Endothelial cell (in vitro differentiated cells): ENCODE results near the gene DNMT3A. TPM values are rescaled to one million over a fixed set of nuclear protein-coding genes. Genes with fewer than 3 reads are reported as not detected.

Experiments
- DNase-seq: peaks from one replicate; pipeline ENCODE4 v3.0.0; 2021; ENCODE audit warnings: low spot score
- H3K27ac Mint-ChIP-seq: one replicate; pipeline ENCODE4 v1.8.0; 2021; ENCODE audit warnings: mixed read lengths, inconsistent platforms; ENCODE audit not compliant: unreplicated experiment
- H3K27me3 Mint-ChIP-seq: one replicate; pipeline ENCODE4 v1.8.0; 2021; ENCODE audit warnings: mild to moderate bottlenecking, moderate library complexity, mixed read lengths, inconsistent platforms; ENCODE audit not compliant: unreplicated experiment
- H3K36me3 Mint-ChIP-seq: one replicate; pipeline ENCODE4 v1.8.0; 2021; ENCODE audit warnings: mild to moderate bottlenecking, low read depth, mixed read lengths, inconsistent platforms; ENCODE audit not compliant: unreplicated experiment
- H3K4me1 Mint-ChIP-seq: one replicate; pipeline ENCODE4 v1.8.0; 2021; ENCODE audit warnings: mild to moderate bottlenecking, mixed read lengths, inconsistent platforms; ENCODE audit not compliant: unreplicated experiment
- H3K4me3 Mint-ChIP-seq: one replicate; pipeline ENCODE4 v1.8.0; 2021; ENCODE audit warnings: mild to moderate bottlenecking, mixed read lengths, inconsistent platforms; ENCODE audit not compliant: unreplicated experiment
- H3K9me3 Mint-ChIP-seq: one replicate; pipeline ENCODE4 v1.8.0; 2021; ENCODE audit warnings: mixed read lengths, inconsistent platforms; ENCODE audit not compliant: unreplicated experiment
- CTCF ChIP-seq: fragments of 200-600 bp; sonication (generic); IDR thresholded peaks from one replicate; pipeline ENCODE4 v1.5.0; 2021; ENCODE audit warnings: antibody characterized with exemption; ENCODE audit not compliant: unreplicated experiment
- total RNA-seq: library from RNA; stranded (reverse); fragmentation: NEBNext Ultra II Directional; extraction: Animal tissue kit (Norgen Biotek cat#: 25700); gene quantifications from one replicate; pipeline ENCODE4 v1.2.1, GENCODE V29; 2021; ENCODE audit not compliant: unreplicated experiment

DNMT3A gene
- total RNA-seq, 1 donor from 2014 or later, result 177 TPM

GRCh38 chr2:25255745-25256487, 85.8 kb downstream of the DNMT3A start:
- Mint-ChIP-seq H3K27ac (peak overlapping the region; percentile 83), H3K9me3 (no peaks in the 10 kb centered on the region), H3K27me3 (peaks cover 21% of the 10 kb centered on the region), H3K4me3 (peak overlapping the region; percentile 29), H3K4me1 (peaks cover 66% of the 10 kb centered on the region), H3K36me3 (peaks cover 27% of the 10 kb centered on the region)
- TF ChIP-seq CTCF, result no peak
- DNase-seq, result no peak

GRCh38 chr2:25254961-25255360, 86.8 kb downstream of the DNMT3A start:
- Mint-ChIP-seq H3K9me3 (no peaks in the 10 kb centered on the region), H3K4me1 (peaks cover 65% of the 10 kb centered on the region)
- no peak for TF ChIP-seq CTCF

GRCh38 chr2:25253153-25253626, 88.5 kb downstream of the DNMT3A start:
- DNase-seq, result no peak
- Mint-ChIP-seq H3K27me3 (peaks cover 18% of the 10 kb centered on the region), H3K27ac (peak overlapping the region; percentile 93), H3K36me3 (peaks cover 39% of the 10 kb centered on the region), H3K4me3 (peak overlapping the region; percentile 86), H3K4me1 (peaks cover 60% of the 10 kb centered on the region), H3K9me3 (no peaks in the 10 kb centered on the region)
- no peak for TF ChIP-seq CTCF

More at GRCh38 chr2:25254961-25255360, 86.8 kb downstream of the DNMT3A start:
- peaks cover 27% of the 10 kb centered on the region for H3K36me3 Mint-ChIP-seq
- H3K27me3 Mint-ChIP-seq, result peaks cover 25% of the 10 kb centered on the region
- no peak for DNase-seq
- peak overlapping the region; percentile 12 for H3K27ac Mint-ChIP-seq
- H3K4me3 Mint-ChIP-seq, result no peak overlapping the region

- Mint-ChIP-seq H3K36me3 (peaks cover 40% of the 10 kb centered on the region), H3K4me1 (peaks cover 54% of the 10 kb centered on the region), H3K27me3 (peaks cover 18% of the 10 kb centered on the region), H3K9me3 (no peaks in the 10 kb centered on the region), H3K27ac (peak overlapping the region; percentile 93), H3K4me3 (peak overlapping the region; percentile 86)
- peak; percentile 94 for DNase-seq
- TF ChIP-seq CTCF, result no peak
Measured at GRCh38 chr2:25252291-25253152, 89.2 kb downstream of the DNMT3A start.
